Kidney tubule cell (primary cell): Measurements from ENCODE around the gene SUCO.
"Not testable (repeated sequence)": the region's sequence is repeated elsewhere in the genome, so short reads cannot be mapped to it uniquely, and the experiment has no call there.

Experiments
- DNase-seq: peaks from one replicate; pipeline ENCODE4 v3.0.0-alpha.2; 2018; ENCODE audit warnings: low spot score

The SUCO gene

DNA sequence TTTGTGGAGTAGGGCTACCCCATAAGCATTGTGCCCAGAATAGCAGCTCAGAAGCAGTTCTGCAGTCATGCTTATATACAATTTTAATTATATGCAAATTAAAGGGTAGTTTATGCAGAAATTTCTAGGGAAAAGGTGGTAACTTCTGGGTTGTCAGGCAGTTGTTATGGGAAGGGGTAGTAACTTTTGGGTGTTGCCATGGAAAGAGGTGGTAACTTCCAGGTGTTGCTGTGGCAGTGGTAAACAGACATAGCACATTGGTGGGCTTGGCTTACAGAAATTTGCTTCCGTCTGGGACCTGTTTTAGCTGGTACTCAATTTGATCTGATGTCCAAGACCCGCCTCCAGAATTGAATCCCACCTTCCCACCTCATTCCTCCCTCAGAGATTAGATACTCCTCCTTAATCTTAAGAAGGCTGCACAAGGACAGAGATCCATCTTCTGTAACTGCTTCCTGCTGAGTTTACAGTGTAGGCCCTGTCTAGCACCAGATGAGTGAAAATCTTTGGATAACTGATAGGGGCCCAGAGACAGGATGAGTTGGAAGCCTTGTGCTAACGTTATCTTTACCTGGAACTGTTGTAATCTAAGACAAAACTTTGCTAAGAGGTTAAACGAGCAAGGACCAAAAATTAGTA, 26.7 kb downstream of the SUCO start:
- no peak for DNase-seq

DNA sequence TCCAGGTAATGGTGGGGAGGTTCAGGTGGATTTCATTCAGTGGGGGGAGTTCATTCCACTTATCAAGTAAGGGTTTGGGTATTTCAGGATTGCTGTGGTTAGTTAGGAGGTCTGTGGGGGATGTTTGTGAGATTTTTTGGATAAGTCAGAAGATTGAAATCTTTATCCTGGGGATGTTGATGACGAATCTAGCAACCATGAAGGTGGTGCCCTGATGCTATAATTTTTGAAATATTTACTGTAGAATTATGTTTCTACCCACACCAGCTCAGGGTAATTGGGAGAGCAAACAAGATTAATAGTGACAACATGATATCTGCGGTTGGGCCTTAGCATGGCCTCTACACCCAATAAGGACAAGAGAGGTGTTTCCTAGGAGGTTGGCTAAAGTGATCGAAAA, 28.3 kb downstream of the SUCO start:
- no peak for DNase-seq

GRCh38 chr1:172566196-172566997, 33.4 kb downstream of the SUCO start:
- no peak for DNase-seq

DNA sequence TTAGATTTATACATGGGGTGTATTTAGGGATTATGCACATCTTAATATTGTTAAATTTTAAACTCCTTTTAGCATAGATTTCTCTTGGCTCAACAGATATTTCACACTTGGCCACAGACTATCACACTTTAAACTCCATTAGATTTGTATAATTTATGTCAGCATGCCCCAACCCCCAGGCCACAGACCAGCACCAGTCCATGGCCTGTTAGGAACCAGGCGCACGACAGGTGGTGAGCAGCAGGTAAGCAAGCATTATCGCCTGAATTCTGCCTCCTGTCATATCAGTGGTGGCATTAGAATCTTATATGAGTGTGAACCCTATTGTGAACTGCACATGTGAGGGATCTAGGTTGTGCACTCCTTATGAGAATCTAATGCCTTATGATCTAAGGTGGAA, 34.8 kb downstream of the SUCO start:
- DNase-seq: no peak

GRCh38 chr1:172574080-172574479, 41.1 kb downstream of the SUCO start:
- no peak for DNase-seq

DNA sequence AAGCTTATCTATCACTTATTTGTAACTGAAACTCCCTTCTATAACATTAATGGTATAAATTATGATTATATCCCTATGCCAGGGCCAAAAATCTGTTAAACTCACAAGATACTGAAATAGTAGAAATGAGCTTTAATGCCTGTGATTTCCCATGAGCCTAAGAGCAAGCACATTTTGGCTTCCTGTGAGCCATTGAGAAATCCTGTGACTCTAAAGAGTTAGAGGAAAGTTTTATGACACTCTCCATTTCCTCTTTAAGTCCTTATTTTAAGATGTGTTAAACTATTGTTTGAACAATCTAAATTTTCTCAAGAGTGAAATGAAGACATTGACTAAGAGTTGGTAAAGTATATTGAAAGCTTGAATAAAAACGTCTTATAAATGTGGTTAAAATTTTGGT, 45.6 kb downstream of the SUCO start:
- no peak for DNase-seq

DNA sequence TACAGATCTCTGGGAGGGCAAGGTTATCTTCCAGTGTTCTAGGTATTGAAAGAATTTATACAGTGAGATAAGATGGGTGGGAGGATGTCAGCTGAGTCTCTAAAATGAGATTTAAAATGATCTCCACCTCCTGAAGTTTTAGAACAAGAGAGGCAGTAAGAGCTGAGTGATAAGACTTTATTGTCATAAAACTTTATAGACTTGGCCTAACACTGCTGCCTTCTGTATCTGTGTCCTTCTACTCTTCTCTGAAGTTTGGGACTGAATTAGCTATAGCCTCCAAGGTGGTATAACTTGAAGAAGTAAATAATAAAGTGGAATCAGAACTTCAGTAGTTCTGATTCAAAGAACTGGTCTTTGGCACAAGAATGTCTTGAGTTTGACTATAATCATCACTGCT, 48.3 kb downstream of the SUCO start:
- DNase-seq: no peak

- no peak for DNase-seq
These were observed 48.8 kb downstream of the SUCO start for GRCh38 chr1:172581779-172582178.

- no peak for DNase-seq
These were observed 49.9 kb downstream of the SUCO start for GRCh38 chr1:172582889-172583288.

GRCh38 chr1:172585348-172585747, 52.4 kb downstream of the SUCO start:
- DNase-seq: no peak

GRCh38 chr1:172585861-172586260, 52.9 kb downstream of the SUCO start:
- peak; percentile 33 for DNase-seq

DNA sequence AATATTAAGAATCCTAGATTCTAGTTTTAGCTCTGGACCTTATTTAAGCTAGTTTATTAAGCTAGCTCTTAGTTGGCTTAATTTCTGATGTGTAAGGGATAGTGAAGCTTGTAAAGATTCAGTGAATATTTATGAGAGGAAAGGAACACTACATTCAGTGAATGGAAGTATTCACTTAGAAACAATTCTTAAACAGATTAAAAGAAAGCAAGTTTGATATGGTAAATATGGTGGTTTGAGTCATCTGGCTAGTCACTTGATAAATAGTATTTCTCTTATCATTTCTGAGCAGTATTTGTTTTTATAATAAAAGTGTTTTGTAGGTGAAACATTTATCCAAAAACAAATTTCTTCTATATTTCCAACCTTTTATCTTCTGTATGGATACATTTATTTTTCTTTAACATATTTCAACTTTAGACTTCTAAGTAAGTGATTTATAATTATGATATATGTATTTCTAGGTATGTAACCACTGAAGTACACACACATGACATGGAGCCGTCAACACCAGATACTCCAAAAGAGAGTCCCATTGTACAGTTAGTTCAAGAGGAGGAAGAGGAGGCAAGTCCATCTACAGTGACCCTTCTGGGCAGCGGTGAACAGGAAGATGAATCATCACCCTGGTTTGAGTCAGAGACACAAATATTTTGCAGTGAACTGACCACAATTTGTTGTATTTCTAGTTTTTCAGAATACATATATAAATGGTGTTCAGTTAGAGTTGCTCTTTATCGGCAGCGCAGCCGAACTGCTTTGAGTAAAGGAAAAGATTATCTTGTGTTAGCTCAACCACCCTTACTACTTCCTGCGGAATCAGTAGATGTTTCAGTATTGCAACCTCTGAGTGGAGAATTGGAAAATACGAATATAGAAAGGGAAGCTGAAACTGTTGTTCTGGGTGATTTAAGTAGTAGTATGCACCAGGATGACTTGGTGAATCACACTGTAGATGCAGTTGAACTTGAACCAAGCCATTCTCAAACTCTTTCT, 55.6 kb downstream of the SUCO start:
- DNase-seq: peak; percentile 84

GRCh38 chr1:172589553-172589952, 56.6 kb downstream of the SUCO start:
- DNase-seq: no peak

GRCh38 chr1:172591429-172591828, 58.5 kb downstream of the SUCO start:
- not testable (repeated sequence) for DNase-seq

- not testable (repeated sequence) for DNase-seq
These were observed 62.1 kb downstream of the SUCO start for GRCh38 chr1:172595066-172595465.

GRCh38 chr1:172596782-172597181, 63.8 kb downstream of the SUCO start:
- not testable (repeated sequence) for DNase-seq

GRCh38 chr1:172599912-172600311, 67.0 kb downstream of the SUCO start:
- DNase-seq: no peak

- DNase-seq: no peak
These were observed 67.7 kb downstream of the SUCO start for GRCh38 chr1:172600615-172601014.

- DNase-seq: no peak
These were observed 68.2 kb downstream of the SUCO start for GRCh38 chr1:172601046-172601630.

- DNase-seq: no peak
These were observed 69.8 kb downstream of the SUCO start for GRCh38 chr1:172602706-172603105.

- DNase-seq: no peak
These were observed 70.9 kb downstream of the SUCO start for GRCh38 chr1:172603816-172604215.

GRCh38 chr1:172605641-172606040, 72.7 kb downstream of the SUCO start:
- DNase-seq: no peak
